Measurements from ENCODE around the gene TAC4. TPM values are rescaled to one million over a fixed set of nuclear protein-coding genes. Genes with fewer than 3 reads are reported as not detected.
A peak's percentile ranks its signal among the peaks of the same experiment; 100 is the strongest.

The TAC4 gene
- total and polyA plus RNA-seq, 2 of the 13 experiments (the other 11 are each of a cell fraction or from before 2014, with no cell fraction given): not detected

DNA sequence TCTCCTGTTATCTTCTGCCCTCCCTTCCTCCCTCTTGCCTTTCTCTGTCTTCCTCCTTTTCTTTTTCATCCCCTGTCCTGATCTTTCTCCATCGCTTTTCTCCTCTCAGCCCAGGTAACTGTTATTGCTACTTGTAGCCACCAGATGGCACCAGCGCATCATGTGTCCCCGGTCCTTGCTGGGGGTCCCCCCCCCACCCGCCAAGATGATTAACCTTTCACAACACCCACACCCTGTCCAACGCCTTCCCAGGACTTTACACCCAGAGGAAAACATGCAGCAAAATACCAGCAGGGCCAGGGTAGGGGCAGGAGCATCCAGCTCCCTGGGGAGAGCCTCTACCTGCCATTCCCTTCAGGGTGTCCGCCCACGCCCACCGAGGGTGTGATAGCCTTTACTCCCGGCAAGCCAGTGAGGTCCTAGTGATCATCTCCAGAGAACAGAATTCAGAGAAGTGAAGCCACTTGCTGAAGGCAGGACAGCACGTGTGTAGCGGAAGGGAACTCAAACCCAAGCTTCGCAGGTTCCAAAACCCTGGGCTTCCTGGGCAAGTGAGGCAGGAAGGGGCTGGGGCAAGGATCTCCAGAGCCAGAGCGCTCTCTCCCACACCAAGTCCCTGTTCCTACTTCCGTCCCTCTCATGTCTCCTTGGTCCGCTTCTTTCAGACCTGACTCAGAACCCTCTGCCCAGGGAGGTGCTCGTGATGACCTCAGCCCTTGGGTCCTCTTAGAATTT is 13.4 kb upstream of the TAC4 start (continued):
- TF ChIP-seq, protein P1, sequence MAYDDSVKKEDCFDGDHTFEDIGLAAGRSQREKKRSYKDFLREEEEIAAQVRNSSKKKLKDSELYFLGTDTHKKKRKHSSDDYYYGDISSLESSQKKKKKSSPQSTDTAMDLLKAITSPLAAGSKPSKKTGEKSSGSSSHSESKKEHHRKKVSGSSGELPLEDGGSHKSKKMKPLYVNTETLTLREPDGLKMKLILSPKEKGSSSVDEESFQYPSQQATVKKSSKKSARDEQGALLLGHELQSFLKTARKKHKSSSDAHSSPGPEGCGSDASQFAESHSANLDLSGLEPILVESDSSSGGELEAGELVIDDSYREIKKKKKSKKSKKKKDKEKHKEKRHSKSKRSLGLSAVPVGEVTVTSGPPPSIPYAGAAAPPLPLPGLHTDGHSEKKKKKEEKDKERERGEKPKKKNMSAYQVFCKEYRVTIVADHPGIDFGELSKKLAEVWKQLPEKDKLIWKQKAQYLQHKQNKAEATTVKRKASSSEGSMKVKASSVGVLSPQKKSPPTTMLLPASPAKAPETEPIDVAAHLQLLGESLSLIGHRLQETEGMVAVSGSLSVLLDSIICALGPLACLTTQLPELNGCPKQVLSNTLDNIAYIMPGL (CRISPR knock-in tag; IDR thresholded peaks at IDR 0.05; ENCODE audit: borderline replicate concordance in 1 of 2, low read depth in 1 of 2): peak; percentile 62 to 76; a peak in 3 of 4 replicates
- TF ChIP-seq FOXA3 (CRISPR knock-in tag; IDR thresholded peaks at IDR 0.05): peak; percentile 7; the same call in 1 of the 2 replicates
- TF ChIP-seq ZNF44 (CRISPR knock-in tag; IDR thresholded peaks at IDR 0.05): peak; percentile 76; the same call in 1 of the 2 replicates
- TF ChIP-seq PCBP1 (IDR thresholded peaks at IDR 0.05; ENCODE audit: borderline replicate concordance, low read depth, low read length): no peak
- TF ChIP-seq, protein P2, sequence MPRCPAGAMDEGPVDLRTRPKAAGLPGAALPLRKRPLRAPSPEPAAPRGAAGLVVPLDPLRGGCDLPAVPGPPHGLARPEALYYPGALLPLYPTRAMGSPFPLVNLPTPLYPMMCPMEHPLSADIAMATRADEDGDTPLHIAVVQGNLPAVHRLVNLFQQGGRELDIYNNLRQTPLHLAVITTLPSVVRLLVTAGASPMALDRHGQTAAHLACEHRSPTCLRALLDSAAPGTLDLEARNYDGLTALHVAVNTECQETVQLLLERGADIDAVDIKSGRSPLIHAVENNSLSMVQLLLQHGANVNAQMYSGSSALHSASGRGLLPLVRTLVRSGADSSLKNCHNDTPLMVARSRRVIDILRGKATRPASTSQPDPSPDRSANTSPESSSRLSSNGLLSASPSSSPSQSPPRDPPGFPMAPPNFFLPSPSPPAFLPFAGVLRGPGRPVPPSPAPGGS (CRISPR knock-in tag; IDR thresholded peaks at IDR 0.05): peak; percentile 15; the same call in 1 of the 2 replicates
- TF ChIP-seq ZNF10 (CRISPR knock-in tag; IDR thresholded peaks at IDR 0.05; ENCODE audit: borderline replicate concordance, low read depth): no peak
- no peak for TF ChIP-seq STAT5B (CRISPR knock-in tag; IDR thresholded peaks at IDR 0.05)
- TF ChIP-seq, protein P3, sequence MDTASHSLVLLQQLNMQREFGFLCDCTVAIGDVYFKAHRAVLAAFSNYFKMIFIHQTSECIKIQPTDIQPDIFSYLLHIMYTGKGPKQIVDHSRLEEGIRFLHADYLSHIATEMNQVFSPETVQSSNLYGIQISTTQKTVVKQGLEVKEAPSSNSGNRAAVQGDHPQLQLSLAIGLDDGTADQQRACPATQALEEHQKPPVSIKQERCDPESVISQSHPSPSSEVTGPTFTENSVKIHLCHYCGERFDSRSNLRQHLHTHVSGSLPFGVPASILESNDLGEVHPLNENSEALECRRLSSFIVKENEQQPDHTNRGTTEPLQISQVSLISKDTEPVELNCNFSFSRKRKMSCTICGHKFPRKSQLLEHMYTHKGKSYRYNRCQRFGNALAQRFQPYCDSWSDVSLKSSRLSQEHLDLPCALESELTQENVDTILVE (CRISPR knock-in tag; IDR thresholded peaks at IDR 0.05): peak; percentile 74; the same call in 1 of the 2 replicates
- 0 out of 4 replicates have a peak, but pooled peaks of 1 of the 2 experiments have one; percentile 27 for TF ChIP-seq EP300 (IDR thresholded peaks at IDR 0.05; ENCODE audit: low read depth in 2 of 2, low read length in 2 of 2)
- no peak for TF ChIP-seq EP300 (CRISPR knock-in tag; IDR thresholded peaks at IDR 0.05; ENCODE audit: borderline replicate concordance)
- TF ChIP-seq ZNF567 (CRISPR knock-in tag; IDR thresholded peaks at IDR 0.05; ENCODE audit: borderline replicate concordance): no peak
- TF ChIP-seq KDM5A (IDR thresholded peaks at IDR 0.05; ENCODE audit: borderline replicate concordance, low read length): no peak
- TF ChIP-seq, protein P4, sequence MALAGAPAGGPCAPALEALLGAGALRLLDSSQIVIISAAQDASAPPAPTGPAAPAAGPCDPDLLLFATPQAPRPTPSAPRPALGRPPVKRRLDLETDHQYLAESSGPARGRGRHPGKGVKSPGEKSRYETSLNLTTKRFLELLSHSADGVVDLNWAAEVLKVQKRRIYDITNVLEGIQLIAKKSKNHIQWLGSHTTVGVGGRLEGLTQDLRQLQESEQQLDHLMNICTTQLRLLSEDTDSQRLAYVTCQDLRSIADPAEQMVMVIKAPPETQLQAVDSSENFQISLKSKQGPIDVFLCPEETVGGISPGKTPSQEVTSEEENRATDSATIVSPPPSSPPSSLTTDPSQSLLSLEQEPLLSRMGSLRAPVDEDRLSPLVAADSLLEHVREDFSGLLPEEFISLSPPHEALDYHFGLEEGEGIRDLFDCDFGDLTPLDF (CRISPR knock-in tag; IDR thresholded peaks at IDR 0.05): no peak
- no peak for TF ChIP-seq ATM (IDR thresholded peaks at IDR 0.05; ENCODE audit: borderline replicate concordance)
- peak; percentile 80; the same call in 1 of the 2 replicates for TF ChIP-seq HOXA7 (CRISPR knock-in tag; IDR thresholded peaks at IDR 0.05)
- TF ChIP-seq NONO (IDR thresholded peaks at IDR 0.05): no peak
- peak; percentile 83 for TF ChIP-seq NONO (CRISPR knock-in tag; conservative IDR thresholded peaks at IDR 0.05)
- no peak for TF ChIP-seq JUND (CRISPR knock-in tag; IDR thresholded peaks at IDR 0.05)
- TF ChIP-seq HBP1 (CRISPR knock-in tag; IDR thresholded peaks at IDR 0.05; ENCODE audit: low read depth): 0 out of 2 replicates have a peak, but pooled peaks have one; percentile 70
- no peak for TF ChIP-seq ZNF296 (CRISPR knock-in tag; conservative IDR thresholded peaks at IDR 0.05)

All from HepG2 (cell line).